ENCODE results near the gene PHLDA2.

PHLDA2 gene

DNA sequence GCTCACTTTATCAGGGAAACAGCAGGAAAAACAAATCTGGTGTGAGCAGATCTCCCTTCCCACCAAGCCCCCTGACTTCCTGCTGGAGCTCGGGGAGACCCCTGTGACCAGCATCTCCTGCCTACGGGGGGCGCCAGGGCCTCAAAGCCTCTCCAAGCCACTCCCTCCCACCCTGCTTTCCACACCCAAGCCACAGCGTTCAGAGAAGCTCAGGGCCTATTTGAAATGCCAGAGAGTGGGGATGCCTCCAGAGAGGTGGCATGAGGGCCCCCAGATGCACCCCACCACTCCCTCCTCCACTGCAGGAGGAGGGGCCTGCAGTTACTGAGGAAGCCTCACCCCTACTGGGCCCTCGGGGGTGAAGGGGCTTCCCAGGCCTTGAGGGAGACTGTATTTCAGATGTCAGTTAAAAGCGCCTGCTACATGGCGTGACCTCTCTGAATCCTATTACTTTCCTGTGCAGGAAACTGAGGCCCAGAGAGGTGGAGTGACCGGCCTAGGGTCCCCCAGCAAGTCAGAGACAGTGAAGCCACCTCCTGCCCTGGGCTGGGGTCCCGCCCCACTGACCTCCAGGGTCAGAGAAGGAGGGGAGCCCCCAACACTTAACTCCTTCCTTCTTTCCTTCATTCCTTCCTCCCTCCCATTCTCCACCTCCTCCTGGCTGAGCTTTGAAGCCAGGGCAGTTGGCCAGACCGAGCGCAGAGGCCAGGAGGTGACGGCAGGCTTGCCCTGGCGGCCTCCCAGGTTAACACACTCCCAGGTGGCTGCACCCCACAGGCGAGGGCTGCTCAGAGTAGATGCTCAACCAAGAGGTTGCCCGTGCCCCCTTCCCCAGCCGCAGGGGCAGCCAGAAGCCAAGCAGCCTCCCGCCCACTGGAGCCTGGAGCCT, 37.6 kb downstream of the PHLDA2 start:
- in situ Hi-C loops (cut with HindIII; ENCODE audit: low sequenced_read_pairs), result no loop called here
- TF ChIP-seq, protein P1, sequence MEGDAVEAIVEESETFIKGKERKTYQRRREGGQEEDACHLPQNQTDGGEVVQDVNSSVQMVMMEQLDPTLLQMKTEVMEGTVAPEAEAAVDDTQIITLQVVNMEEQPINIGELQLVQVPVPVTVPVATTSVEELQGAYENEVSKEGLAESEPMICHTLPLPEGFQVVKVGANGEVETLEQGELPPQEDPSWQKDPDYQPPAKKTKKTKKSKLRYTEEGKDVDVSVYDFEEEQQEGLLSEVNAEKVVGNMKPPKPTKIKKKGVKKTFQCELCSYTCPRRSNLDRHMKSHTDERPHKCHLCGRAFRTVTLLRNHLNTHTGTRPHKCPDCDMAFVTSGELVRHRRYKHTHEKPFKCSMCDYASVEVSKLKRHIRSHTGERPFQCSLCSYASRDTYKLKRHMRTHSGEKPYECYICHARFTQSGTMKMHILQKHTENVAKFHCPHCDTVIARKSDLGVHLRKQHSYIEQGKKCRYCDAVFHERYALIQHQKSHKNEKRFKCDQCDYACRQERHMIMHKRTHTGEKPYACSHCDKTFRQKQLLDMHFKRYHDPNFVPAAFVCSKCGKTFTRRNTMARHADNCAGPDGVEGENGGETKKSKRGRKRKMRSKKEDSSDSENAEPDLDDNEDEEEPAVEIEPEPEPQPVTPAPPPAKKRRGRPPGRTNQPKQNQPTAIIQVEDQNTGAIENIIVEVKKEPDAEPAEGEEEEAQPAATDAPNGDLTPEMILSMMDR (IDR thresholded peaks at IDR 0.05; ENCODE audit: low read depth, low read length, missing control alignments), result peak; percentile 16
- DNase-seq (ENCODE audit: low read depth), result no peak
- peak overlapping the region; percentile 37 for H3K4me3 ChIP-seq (ENCODE audit: low read depth, low read length)

DNA sequence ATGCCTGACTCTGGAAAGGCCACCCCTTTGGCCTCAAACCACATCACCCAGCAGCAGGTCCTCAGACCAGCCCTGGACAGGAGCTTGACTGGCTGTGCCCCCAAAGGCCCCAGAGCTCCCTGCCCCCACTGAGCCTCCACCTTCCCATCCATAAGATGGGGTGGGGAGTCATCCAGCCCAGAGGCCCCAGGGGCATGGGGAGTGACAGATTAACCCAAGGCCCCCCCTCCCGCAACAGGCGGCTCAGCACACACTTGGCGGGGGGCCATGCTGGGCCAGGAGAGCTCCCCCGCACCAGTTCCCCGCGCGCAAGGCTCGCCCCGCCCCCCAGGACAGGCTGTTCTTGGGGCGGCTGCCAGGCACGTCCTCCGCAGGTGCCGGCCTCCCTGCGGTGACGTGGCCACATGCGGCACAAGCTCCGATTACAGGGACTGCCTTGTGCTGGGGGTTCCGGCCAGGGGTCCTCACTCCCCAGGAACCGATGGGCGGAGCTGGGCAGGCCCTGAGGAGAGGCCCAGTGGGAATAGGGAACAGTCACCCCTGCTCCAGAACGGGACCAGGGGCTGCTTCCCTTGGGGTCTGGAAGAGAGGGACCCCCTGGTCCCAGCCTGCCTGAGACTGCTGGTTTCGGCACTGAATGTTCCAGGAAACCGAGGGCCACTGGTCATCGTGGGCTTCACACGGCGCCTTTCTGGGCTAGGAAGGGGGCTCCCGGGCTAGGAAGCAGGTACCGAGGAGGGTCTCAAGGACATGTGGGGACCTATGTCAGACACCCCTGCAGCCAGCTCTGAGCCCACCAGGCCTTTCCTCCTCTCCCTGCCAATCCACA, 38.5 kb downstream of the PHLDA2 start:
- TF ChIP-seq, protein P1 (IDR thresholded peaks at IDR 0.05; ENCODE audit: low read depth, low read length, missing control alignments), result no peak
- no peak for DNase-seq (ENCODE audit: low read depth)
- H3K4me3 ChIP-seq (ENCODE audit: low read depth, low read length), result no peak overlapping the region
- in situ Hi-C loops (cut with HindIII; ENCODE audit: low sequenced_read_pairs), result no loop called here

DNA sequence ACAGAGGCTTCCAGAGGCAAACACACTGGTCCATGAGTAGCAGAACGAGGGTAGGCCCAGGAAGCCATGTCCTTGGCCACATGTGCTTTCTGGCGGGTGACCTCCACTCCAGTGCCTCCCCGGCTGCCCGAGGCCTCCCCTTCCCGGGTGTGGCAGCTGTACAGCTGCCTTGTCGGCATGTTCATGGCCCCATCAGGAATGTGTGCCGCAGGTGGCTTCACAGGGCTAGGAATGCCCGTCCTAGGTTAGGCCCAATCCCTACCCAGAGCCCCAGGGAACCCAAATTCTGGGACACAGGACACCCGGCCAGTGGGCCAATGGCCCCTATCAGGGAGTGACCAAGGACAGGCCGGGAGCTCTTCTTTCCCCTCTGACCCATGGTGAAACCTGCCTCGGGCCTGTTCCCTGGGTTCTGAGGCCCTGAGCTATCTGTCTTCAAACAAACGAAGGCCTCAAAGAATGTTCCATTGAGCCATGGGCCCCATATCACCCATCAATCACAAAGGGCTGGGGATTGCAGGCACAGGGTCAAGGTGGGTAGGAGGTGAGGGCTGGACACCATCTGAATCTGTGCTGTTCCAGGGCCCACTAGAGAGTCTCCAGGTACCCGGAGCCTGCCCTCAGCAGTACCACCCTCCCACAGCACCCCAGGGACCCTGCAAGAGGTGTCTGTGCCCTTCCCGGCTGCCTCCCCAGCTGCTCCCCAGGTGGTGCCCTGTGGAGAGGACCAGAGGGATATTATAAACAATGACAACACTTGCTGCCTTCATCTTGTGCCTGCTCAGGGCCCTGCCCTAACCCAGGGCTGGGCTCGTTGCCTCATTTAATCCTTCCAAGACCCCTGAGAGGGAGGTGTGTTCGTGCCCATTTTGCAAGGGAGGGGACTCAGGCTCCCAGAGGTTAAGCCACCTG, 39.6 kb downstream of the PHLDA2 start:
- DNase-seq (ENCODE audit: low read depth), result no peak
- TF ChIP-seq, protein P1 (IDR thresholded peaks at IDR 0.05; ENCODE audit: low read depth, low read length, missing control alignments), result no peak
- H3K4me3 ChIP-seq (ENCODE audit: low read depth, low read length), result no peak overlapping the region
- in situ Hi-C loops (cut with HindIII; ENCODE audit: low sequenced_read_pairs), result no loop called here

DNA sequence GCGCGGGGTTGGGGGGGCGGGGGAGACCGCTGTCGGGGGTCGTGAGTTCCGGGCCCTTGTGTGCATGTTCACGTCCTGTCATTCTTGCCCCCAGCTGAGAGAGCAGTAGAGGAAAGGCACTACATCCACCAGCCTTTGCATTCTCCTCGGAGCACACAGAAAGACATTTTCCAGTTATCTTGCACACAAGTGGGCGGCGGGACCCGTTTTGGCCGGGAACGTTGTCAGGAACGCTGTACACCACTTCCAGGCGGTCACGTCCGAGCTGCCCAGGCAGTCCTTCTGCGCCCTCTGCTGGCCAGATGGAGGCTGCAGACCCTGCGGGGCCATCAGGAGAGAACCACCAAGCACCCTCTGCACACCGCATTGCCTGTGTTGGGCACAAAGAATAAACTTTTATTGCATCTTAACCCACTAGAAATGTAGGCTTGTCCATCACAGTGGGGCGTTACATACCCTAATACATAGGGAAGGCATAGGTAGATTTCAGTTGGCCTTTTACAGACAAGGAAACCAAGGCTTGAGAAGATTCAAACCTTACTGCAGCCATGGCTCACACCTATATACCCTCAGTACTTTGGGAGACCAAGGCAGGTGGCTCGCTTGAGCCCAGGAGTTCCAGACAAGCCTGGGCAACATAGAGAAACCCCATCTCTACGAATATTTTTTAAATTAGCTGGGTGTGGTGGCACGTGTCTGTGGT, 40.8 kb downstream of the PHLDA2 start:
- H3K4me3 ChIP-seq (ENCODE audit: low read depth, low read length), result no peak overlapping the region
- TF ChIP-seq, protein P1 (IDR thresholded peaks at IDR 0.05; ENCODE audit: low read depth, low read length, missing control alignments), result peak; percentile 98
- in situ Hi-C loops (cut with HindIII; ENCODE audit: low sequenced_read_pairs), result no loop called here
- DNase-seq (ENCODE audit: low read depth), result peak; percentile 73

DNA sequence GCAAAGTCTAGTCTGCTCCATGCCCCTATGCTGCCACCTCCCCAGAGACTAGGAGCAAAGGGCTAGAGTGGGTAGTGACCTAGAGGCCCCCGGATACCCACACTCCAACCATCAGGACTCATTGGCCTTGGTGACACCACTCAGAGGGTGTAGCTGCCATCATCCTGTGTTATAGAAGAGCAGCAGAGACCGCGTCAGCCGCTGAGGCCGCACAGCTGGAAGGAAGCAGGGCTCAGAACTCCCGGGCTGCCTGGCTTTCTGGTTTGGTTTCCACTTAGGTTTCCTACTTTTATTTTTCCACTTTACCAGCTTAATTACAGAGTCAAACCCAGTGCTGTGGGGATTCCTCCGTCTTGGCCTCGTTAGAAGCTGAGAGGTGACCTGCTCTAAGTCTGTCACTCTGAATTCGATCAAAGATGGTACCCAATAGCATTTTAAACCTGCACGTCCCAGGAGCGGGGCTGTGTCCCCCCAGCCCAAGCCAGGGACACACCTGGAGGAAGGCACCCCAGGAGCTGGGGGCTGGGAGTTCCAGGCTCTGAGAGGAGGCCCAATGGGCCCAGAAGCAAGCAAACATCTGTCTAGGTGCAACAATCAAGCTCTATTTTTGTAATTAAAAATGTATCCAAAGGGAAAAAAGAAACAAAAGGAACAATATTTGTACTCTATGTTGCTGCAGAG, 41.6 kb downstream of the PHLDA2 start:
- DNase-seq (ENCODE audit: low read depth), result no peak
- in situ Hi-C loops (cut with HindIII; ENCODE audit: low sequenced_read_pairs), result no loop called here
- H3K4me3 ChIP-seq (ENCODE audit: low read depth, low read length), result no peak overlapping the region
- TF ChIP-seq, protein P1 (IDR thresholded peaks at IDR 0.05; ENCODE audit: low read depth, low read length, missing control alignments), result no peak

Data from astrocyte of the cerebellum (primary cell).